Stomach (tissue), 4 donors: ENCODE results near the gene TRIM56.

Experiments used
- EP300 ChIP-seq: sonication (generic); formaldehyde crosslinking; IDR thresholded peaks from one replicate; pipeline ENCODE4 v1.6.1; 2017; ENCODE audit warnings: antibody characterized with exemption
- POLR2A ChIP-seq, 4 donors: fragments of 450-650 bp; IDR thresholded peaks; one replicate each; pipeline ENCODE4 v1.6.1; 2016; ENCODE audit warnings: antibody characterized with exemption in 4 of 4, control low read depth in 2 of 4, mild to moderate bottlenecking in 1 of 4, moderate library complexity in 1 of 4
- POLR2AphosphoS5 ChIP-seq, 3 donors: sonication (generic); formaldehyde crosslinking; IDR thresholded peaks; one replicate each; pipeline ENCODE4 v1.6.1; 2016; ENCODE audit warnings: antibody characterized with exemption in 3 of 3
- TF ChIP-seq, protein P1 (sequence below), 7 experiments: fragments of 450-650 bp in 4 of 7; fragments of 200-600 bp in 3 of 7; sonication (generic) in 3 of 7; IDR thresholded peaks; one replicate each; pipeline ENCODE4 v1.5.1; 2016 to 2019; ENCODE audit warnings: antibody characterized with exemption in 7 of 7, control low read depth in 2 of 7, mild to moderate bottlenecking in 1 of 7

DNA sequence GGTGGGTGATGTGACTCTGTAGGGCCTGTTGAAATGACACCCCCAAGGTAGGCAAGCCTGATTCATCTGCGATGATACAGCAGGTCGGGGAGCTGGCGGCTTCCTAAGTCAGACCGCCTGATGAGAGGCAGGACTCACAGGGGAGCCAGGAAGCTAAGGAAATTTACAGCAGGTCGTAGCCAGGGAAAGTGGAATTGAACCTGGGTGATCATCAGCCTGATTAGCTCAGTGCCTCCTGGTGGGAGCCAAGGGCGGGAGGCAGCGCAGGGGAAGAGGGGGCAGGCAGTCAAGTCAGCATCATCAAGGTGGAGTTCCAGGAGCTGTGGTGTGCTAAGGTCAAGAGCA is 18.5 kb upstream of the TRIM56 start:
- TF ChIP-seq, protein P1, sequence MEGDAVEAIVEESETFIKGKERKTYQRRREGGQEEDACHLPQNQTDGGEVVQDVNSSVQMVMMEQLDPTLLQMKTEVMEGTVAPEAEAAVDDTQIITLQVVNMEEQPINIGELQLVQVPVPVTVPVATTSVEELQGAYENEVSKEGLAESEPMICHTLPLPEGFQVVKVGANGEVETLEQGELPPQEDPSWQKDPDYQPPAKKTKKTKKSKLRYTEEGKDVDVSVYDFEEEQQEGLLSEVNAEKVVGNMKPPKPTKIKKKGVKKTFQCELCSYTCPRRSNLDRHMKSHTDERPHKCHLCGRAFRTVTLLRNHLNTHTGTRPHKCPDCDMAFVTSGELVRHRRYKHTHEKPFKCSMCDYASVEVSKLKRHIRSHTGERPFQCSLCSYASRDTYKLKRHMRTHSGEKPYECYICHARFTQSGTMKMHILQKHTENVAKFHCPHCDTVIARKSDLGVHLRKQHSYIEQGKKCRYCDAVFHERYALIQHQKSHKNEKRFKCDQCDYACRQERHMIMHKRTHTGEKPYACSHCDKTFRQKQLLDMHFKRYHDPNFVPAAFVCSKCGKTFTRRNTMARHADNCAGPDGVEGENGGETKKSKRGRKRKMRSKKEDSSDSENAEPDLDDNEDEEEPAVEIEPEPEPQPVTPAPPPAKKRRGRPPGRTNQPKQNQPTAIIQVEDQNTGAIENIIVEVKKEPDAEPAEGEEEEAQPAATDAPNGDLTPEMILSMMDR (IDR thresholded peaks at IDR 0.05): no peak
- no peak for TF ChIP-seq POLR2A (IDR thresholded peaks at IDR 0.05)
- TF ChIP-seq POLR2AphosphoS5 (IDR thresholded peaks at IDR 0.05): no peak
- no peak for TF ChIP-seq EP300
